ENCODE data around the gene BCKDK.

DNA sequence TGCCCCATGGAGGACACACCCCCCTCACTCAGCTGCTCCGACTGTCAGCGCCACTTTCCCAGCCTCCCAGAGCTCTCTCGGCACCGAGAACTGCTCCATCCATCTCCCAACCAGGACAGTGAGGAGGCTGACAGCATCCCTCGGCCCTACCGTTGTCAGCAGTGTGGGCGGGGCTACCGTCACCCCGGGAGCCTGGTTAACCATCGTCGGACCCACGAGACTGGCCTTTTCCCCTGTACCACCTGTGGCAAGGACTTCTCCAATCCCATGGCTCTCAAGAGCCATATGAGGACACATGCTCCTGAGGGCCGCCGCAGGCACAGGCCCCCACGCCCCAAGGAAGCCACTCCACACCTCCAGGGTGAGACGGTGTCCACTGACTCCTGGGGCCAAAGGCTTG, 31.9 kb upstream of the BCKDK start:
- TF ChIP-seq CTCF (IDR thresholded peaks at IDR 0.05; ENCODE audit: insufficient read depth, low read length) (no peak), POLR2AphosphoS5 (IDR thresholded peaks at IDR 0.05; ENCODE audit: low read depth) (no peak), REST (IDR thresholded peaks at IDR 0.05; ENCODE audit: insufficient replicate concordance, low read depth) (no peak), SPI1 (IDR thresholded peaks at IDR 0.05; ENCODE audit: borderline replicate concordance, low read depth) (no peak)

All from HL-60 (cell line).